ENCODE data around the gene GALNT6.

DNA sequence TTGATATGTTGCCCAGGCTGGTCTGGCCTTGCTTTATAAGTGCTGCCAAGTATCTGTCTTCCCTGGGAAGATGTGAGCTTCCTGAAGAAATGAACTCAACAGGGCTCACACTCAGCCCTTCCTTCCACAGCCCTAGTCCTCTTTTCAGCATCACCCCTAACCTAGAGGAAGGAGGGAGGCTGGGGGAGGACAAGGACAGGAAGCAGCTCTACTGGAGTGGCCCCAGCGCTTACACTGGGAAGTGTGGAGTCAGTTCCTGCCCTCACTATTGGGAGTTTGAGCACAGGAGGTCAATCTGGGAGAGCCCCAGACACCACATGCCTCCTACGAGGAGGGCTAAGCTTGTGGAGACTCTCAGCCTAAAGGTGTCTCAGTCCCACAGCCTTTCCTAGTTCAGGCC lies 16.8 kb downstream of the GALNT6 start:
- TF ChIP-seq EZH2 (IDR thresholded peaks at IDR 0.05; ENCODE audit: borderline replicate concordance, low read length) = no peak
- no peak for TF ChIP-seq CTCF (IDR thresholded peaks at IDR 0.05; ENCODE audit: low read length)

All from OCI-LY1 (cell line).